ENCODE measurements around the gene CD2.

Gene CD2

DNA sequence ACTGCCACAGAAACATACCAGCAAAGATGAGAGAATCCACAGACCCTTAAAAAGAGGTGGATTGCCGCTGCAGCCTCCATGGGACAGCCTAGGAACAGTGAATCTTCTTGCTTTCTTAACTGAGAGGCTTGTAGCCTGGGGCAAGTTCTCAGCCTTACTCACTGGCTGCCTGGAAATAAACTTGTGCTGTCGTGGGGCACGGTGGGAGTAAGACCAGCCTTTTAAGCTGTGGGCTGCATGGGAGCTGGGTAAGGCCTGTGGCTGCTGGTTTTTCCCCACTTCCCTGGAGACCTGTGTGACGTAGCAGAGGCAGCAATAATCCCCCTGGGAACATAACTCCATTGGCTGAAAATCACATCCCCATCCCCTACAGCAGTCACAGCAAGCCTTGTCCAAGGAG lies 30.8 kb downstream of the CD2 start:
- Histone ChIP-seq H3K9me3 (ENCODE audit: control insufficient read depth in 2 of 2, low read length in 2 of 2) (peaks cover 0 to 3% of the 10 kb centered on the region in 2 donors), H3K4me3 (ENCODE audit: low read length in 2 of 2) (no peak overlapping the region), H3K4me1 (ENCODE audit: control insufficient read depth, insufficient read depth, low read length) (no peaks in the 10 kb centered on the region), H3K36me3 (ENCODE audit: control insufficient read depth in 2 of 2, insufficient read depth in 2 of 2, low read length in 2 of 2) (no peaks in the 10 kb centered on the region), H3K9ac (ENCODE audit: low read length in 2 of 2) (no peak overlapping the region), H3K27ac (ENCODE audit: low read length) (no peak overlapping the region), H3K27me3 (ENCODE audit: control insufficient read depth in 1 of 2, insufficient read depth in 2 of 2, low read length in 2 of 2) (no peaks in the 10 kb centered on the region)

DNA sequence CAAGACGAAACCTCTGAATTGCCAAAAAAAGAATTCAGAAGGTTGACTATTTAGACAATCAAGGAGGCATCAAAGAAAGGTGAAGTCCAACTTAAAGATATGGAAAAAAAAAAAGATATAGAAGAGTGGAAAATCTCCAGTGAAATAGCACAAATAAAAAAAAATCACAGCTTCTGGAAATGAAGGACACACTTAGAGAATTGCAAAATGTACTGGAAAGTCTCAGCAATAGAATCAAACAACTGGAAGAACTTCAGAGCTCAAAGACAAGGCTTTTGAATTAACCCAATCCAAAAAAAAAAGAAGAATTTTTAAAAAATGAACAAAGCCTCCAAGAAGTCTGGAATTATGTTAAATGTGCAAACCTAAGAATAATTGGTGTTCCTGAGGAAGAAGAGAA lies 31.8 kb downstream of the CD2 start:
- peaks cover 0 to 3% of the 10 kb centered on the region in 2 donors for H3K9me3 ChIP-seq (ENCODE audit: control insufficient read depth in 2 of 2, low read length in 2 of 2)
- no peaks in the 10 kb centered on the region for H3K27me3 ChIP-seq (ENCODE audit: control insufficient read depth in 1 of 2, insufficient read depth in 2 of 2, low read length in 2 of 2)
- H3K9ac ChIP-seq (ENCODE audit: low read length in 2 of 2): no peak overlapping the region
- H3K27ac ChIP-seq (ENCODE audit: low read length): no peak overlapping the region
- no peak overlapping the region for H3K4me3 ChIP-seq (ENCODE audit: low read length in 2 of 2)
- H3K36me3 ChIP-seq (ENCODE audit: control insufficient read depth in 2 of 2, insufficient read depth in 2 of 2, low read length in 2 of 2): no peaks in the 10 kb centered on the region
- H3K4me1 ChIP-seq (ENCODE audit: control insufficient read depth, insufficient read depth, low read length): no peaks in the 10 kb centered on the region

DNA sequence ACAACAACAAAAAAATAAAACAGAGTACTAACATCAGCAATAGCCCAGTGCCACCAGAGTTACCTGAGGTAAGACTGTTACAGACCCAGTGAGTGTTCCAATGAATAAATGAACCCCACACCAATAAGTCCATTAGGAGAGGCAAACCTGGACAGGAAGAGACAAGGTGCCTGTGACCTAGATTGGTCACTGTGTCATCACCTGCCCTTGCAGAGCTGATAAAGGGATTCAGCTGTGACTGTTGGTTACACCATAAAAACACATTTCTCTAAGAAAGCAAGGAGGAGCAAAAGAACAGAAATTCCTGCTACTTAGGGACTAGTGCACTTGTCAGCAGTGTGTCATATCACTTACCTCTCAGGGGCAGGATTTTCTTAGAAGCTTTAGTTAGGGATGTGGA lies 37.5 kb downstream of the CD2 start:
- no peaks in the 10 kb centered on the region for H3K4me1 ChIP-seq (ENCODE audit: control insufficient read depth, insufficient read depth, low read length)
- H3K27me3 ChIP-seq (ENCODE audit: control insufficient read depth in 1 of 2, insufficient read depth in 2 of 2, low read length in 2 of 2): peaks cover 0 to 2% of the 10 kb centered on the region in 2 donors
- no peak overlapping the region for H3K9ac ChIP-seq (ENCODE audit: low read length in 2 of 2)
- H3K9me3 ChIP-seq (ENCODE audit: control insufficient read depth in 2 of 2, low read length in 2 of 2): no peaks in the 10 kb centered on the region
- no peak overlapping the region for H3K4me3 ChIP-seq (ENCODE audit: low read length in 2 of 2)
- no peaks in the 10 kb centered on the region for H3K36me3 ChIP-seq (ENCODE audit: control insufficient read depth in 2 of 2, insufficient read depth in 2 of 2, low read length in 2 of 2)
- H3K27ac ChIP-seq (ENCODE audit: low read length): no peak overlapping the region

DNA sequence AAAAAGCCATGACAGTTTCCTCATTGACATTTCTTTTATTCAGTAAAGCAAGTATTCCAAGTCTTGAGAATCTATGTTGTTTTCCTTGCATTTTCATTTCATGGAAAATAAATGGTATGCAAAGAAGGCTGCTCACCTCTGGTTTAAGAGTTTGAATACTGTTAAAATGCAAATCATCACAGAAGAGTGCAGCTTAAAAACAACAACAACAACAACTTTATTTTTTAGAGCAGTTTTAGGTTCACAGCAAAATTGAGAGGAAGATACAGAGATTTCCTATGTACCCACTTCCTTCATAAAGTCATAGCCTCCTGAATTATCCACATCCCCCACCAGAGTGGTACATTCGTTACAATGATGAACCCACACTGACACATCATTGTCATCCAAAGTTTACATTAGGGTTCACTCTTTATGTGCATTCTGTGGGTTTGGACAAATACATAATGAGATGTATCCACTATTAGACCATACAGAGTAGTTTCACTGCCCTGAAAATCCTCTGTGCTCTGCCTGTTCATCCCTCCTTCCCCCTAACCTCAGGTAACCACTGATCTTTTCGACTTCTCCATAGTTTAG lies 39.2 kb downstream of the CD2 start:
- Histone ChIP-seq H3K4me3 (ENCODE audit: low read length in 2 of 2) (no peak overlapping the region), H3K36me3 (ENCODE audit: control insufficient read depth in 2 of 2, insufficient read depth in 2 of 2, low read length in 2 of 2) (no peaks in the 10 kb centered on the region), H3K9ac (ENCODE audit: low read length in 2 of 2) (no peak overlapping the region), H3K27ac (ENCODE audit: low read length) (no peak overlapping the region), H3K4me1 (ENCODE audit: control insufficient read depth, insufficient read depth, low read length) (no peaks in the 10 kb centered on the region), H3K9me3 (ENCODE audit: control insufficient read depth in 2 of 2, low read length in 2 of 2) (no peaks in the 10 kb centered on the region), H3K27me3 (ENCODE audit: control insufficient read depth in 1 of 2, insufficient read depth in 2 of 2, low read length in 2 of 2) (peaks cover 0 to 8% of the 10 kb centered on the region in 2 donors)

DNA sequence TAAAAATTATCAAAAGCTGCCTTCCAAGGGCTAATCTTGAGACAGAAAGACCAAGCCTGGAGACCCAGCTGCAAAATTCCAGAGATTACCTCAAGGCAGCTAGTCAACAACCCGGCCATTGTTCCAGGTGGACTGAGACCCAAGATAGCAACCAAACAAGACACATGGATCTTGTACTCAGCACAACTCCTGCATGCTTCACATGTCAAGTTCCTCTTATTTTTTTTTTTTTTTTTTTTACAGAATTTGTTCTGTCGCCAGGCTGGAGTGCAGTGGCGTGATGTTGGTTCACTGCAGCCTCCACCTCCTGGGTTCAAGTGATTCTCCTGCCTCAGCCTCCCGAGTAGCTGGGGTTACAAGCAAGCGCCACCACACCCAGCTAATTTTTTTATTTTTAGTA lies 40.1 kb downstream of the CD2 start:
- H3K27ac ChIP-seq (ENCODE audit: low read length): no peak overlapping the region
- H3K4me3 ChIP-seq (ENCODE audit: low read length in 2 of 2): no peak overlapping the region
- no peak overlapping the region for H3K9ac ChIP-seq (ENCODE audit: low read length in 2 of 2)
- H3K36me3 ChIP-seq (ENCODE audit: control insufficient read depth in 2 of 2, insufficient read depth in 2 of 2, low read length in 2 of 2): no peaks in the 10 kb centered on the region
- H3K9me3 ChIP-seq (ENCODE audit: control insufficient read depth in 2 of 2, low read length in 2 of 2): no peaks in the 10 kb centered on the region
- H3K4me1 ChIP-seq (ENCODE audit: control insufficient read depth, insufficient read depth, low read length): no peaks in the 10 kb centered on the region
- H3K27me3 ChIP-seq (ENCODE audit: control insufficient read depth in 1 of 2, insufficient read depth in 2 of 2, low read length in 2 of 2): peaks cover 0 to 8% of the 10 kb centered on the region in 2 donors

DNA sequence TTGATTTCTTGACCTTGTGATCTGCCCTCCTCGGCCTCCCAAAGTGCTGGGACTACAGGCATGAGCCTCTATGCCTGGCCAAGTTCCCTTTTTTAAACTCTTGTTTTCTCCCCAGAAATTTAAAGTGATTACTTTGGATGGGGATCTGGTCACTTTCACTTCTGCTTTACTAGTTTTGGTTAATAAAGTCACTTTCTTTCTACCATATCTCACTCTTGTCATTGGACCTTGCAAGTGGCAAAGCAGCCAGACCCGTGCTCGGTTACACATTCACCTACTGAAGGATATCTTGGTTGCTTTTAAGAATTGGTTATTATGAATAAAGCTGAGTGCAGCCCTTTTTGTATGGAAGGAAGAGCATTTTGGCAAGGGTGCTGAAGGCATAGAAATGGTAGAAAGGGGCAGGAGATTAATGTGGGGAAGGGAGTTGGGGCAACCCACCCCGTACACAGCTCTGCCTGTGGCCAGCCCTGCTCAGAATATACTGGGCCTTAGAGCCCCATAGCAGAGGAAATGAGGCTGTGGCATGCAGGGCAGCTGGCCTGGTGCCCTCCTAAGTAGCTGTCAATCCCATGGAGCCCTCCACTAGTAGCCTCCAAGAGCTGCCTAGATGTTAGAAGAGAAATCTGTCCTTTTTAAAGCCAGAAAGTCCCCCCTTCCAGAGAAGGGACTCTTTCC lies 40.7 kb downstream of the CD2 start:
- Histone ChIP-seq H3K4me1 (ENCODE audit: control insufficient read depth, insufficient read depth, low read length) (no peaks in the 10 kb centered on the region), H3K9me3 (ENCODE audit: control insufficient read depth in 2 of 2, low read length in 2 of 2) (no peaks in the 10 kb centered on the region), H3K27ac (ENCODE audit: low read length) (no peak overlapping the region), H3K4me3 (ENCODE audit: low read length in 2 of 2) (no peak overlapping the region), H3K27me3 (ENCODE audit: control insufficient read depth in 1 of 2, insufficient read depth in 2 of 2, low read length in 2 of 2) (peaks cover 0 to 8% of the 10 kb centered on the region in 2 donors), H3K36me3 (ENCODE audit: control insufficient read depth in 2 of 2, insufficient read depth in 2 of 2, low read length in 2 of 2) (no peaks in the 10 kb centered on the region), H3K9ac (ENCODE audit: low read length in 2 of 2) (no peak overlapping the region)

DNA sequence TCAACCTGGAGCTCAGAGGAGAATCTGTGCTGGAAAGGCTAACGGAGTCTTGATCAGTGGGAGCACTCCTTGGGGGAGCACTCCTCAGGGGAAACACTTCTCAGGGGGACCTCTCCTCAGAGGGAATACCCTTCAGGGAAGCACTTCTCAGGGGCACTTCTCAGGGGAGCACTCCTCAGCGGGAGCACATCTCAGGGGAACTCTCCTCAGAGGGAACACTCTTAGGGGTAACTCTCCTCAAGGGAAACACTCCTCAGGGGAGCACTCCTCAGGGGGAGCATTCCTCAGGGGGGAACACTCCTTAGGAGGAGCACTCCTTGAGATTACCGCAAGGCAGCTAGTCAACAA lies 41.2 kb downstream of the CD2 start:
- Histone ChIP-seq H3K36me3 (ENCODE audit: control insufficient read depth in 2 of 2, insufficient read depth in 2 of 2, low read length in 2 of 2) (no peaks in the 10 kb centered on the region), H3K4me3 (ENCODE audit: low read length in 2 of 2) (no peak overlapping the region)

DNA sequence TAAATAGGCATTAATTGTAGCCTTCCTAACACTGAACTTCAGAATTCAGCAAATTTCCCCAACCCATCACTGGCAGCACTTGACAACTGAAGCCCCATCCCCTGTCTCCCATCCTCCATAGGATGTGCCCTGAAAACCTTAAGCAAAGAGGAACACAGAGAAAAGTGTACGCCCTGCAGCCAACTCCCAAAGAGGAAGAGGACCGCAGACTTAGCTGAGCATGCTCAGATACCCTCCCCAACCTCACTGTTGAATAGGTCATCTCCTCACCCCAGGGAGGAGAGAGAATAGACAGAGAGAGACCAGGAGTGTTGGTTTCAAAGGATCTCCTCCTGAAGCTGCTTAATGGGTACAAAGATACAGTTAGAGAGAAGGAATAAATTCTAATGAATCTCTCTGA lies 50.5 kb downstream of the CD2 start:
- Histone ChIP-seq H3K4me1 (ENCODE audit: control insufficient read depth, insufficient read depth, low read length) (no peaks in the 10 kb centered on the region), H3K27me3 (ENCODE audit: control insufficient read depth in 1 of 2, insufficient read depth in 2 of 2, low read length in 2 of 2) (no peaks in the 10 kb centered on the region), H3K9me3 (ENCODE audit: control insufficient read depth in 2 of 2, low read length in 2 of 2) (no peaks in the 10 kb centered on the region), H3K27ac (ENCODE audit: low read length) (no peak overlapping the region), H3K36me3 (ENCODE audit: control insufficient read depth in 2 of 2, insufficient read depth in 2 of 2, low read length in 2 of 2) (no peaks in the 10 kb centered on the region), H3K9ac (ENCODE audit: low read length in 2 of 2) (no peak overlapping the region), H3K4me3 (ENCODE audit: low read length in 2 of 2) (no peak overlapping the region)

More for the DNA sequence above, 41.2 kb downstream of the CD2 start:
- no peak overlapping the region for H3K27ac ChIP-seq (ENCODE audit: low read length)
- peaks cover 0 to 8% of the 10 kb centered on the region in 2 donors for H3K27me3 ChIP-seq (ENCODE audit: control insufficient read depth in 1 of 2, insufficient read depth in 2 of 2, low read length in 2 of 2)
- H3K9ac ChIP-seq (ENCODE audit: low read length in 2 of 2): no peak overlapping the region
- no peaks in the 10 kb centered on the region for H3K4me1 ChIP-seq (ENCODE audit: control insufficient read depth, insufficient read depth, low read length)
- no peaks in the 10 kb centered on the region for H3K9me3 ChIP-seq (ENCODE audit: control insufficient read depth in 2 of 2, low read length in 2 of 2)

DNA sequence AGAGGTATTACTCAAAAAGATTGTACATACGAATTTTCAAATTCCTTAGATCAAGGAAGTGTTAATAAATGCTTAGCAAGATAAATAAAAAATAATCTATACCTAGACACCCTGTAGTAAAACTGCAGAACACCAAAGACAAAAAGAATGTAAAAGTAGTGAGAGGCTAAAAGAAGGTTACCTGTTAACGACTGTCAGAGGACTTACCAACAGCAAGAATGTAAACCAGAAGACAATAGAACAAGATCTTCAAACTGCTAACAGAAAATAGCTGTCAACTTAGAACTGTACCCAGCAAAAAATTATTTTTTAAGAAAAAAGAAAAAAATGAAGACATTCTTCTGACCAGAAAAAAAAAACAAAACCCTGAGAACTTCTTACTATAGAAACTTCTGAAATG lies 51.2 kb downstream of the CD2 start:
- Histone ChIP-seq H3K4me3 (ENCODE audit: low read length in 2 of 2) (no peak overlapping the region), H3K27ac (ENCODE audit: low read length) (no peak overlapping the region), H3K36me3 (ENCODE audit: control insufficient read depth in 2 of 2, insufficient read depth in 2 of 2, low read length in 2 of 2) (no peaks in the 10 kb centered on the region), H3K27me3 (ENCODE audit: control insufficient read depth in 1 of 2, insufficient read depth in 2 of 2, low read length in 2 of 2) (no peaks in the 10 kb centered on the region), H3K9me3 (ENCODE audit: control insufficient read depth in 2 of 2, low read length in 2 of 2) (no peaks in the 10 kb centered on the region), H3K9ac (ENCODE audit: low read length in 2 of 2) (no peak overlapping the region), H3K4me1 (ENCODE audit: control insufficient read depth, insufficient read depth, low read length) (no peaks in the 10 kb centered on the region)

DNA sequence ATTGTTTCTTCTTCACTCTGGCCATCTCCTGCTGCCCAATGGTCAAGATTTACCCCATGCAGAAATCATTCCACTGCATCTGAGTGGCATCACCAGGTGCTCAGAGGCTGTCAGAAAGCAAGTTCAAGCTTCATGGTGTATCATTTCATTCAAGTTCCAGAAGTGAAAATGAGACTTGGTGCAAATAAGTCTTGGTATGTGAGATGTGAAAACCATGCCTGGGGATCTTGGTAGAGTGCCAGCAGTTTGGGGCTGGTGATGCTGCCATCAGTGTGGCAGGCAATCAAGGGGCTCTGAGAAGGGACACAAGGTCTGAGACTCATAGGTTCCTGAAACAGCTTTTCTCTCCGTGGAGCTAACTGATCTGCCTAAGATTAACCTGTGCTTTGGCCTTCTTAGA lies 52.0 kb downstream of the CD2 start:
- Histone ChIP-seq H3K4me3 (ENCODE audit: low read length in 2 of 2) (no peak overlapping the region), H3K36me3 (ENCODE audit: control insufficient read depth in 2 of 2, insufficient read depth in 2 of 2, low read length in 2 of 2) (no peaks in the 10 kb centered on the region)

DNA sequence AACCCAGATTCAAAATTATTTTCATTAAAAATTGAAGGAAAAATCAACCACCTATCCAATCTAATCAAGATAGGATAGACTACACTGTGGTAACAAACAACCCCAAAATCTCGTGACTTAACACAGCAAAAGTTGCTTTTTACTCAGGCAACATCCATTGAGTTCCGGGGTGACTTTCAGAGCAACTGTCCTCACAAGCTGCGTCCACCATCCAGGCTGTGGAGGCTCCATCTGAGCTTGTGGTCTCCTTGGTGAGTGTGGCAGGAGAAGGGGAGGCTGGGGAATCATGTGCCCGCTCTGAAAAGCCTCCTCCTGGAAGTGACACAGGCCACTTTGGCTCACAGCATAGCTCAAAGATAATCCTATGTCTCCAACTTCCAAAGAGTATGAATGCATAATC lies 52.4 kb downstream of the CD2 start:
- Histone ChIP-seq H3K27ac (ENCODE audit: low read length) (no peak overlapping the region), H3K4me3 (ENCODE audit: low read length in 2 of 2) (no peak overlapping the region), H3K9me3 (ENCODE audit: control insufficient read depth in 2 of 2, low read length in 2 of 2) (peaks cover 0 to 2% of the 10 kb centered on the region in 2 donors), H3K9ac (ENCODE audit: low read length in 2 of 2) (no peak overlapping the region), H3K27me3 (ENCODE audit: control insufficient read depth in 1 of 2, insufficient read depth in 2 of 2, low read length in 2 of 2) (no peaks in the 10 kb centered on the region), H3K36me3 (ENCODE audit: control insufficient read depth in 2 of 2, insufficient read depth in 2 of 2, low read length in 2 of 2) (no peaks in the 10 kb centered on the region), H3K4me1 (ENCODE audit: control insufficient read depth, insufficient read depth, low read length) (no peaks in the 10 kb centered on the region)

More for the DNA sequence above, 52.0 kb downstream of the CD2 start:
- Histone ChIP-seq H3K27me3 (ENCODE audit: control insufficient read depth in 1 of 2, insufficient read depth in 2 of 2, low read length in 2 of 2) (no peaks in the 10 kb centered on the region), H3K27ac (ENCODE audit: low read length) (no peak overlapping the region), H3K9me3 (ENCODE audit: control insufficient read depth in 2 of 2, low read length in 2 of 2) (no peaks in the 10 kb centered on the region), H3K4me1 (ENCODE audit: control insufficient read depth, insufficient read depth, low read length) (no peaks in the 10 kb centered on the region), H3K9ac (ENCODE audit: low read length in 2 of 2) (no peak overlapping the region)

Data from stomach smooth muscle (tissue), 2 donors.